Stimulated activated CD4-positive, alpha-beta T cell treated with anti-CD3 and anti-CD28 coated beads, Interleukin-15, amount 100 ng/mL, for 48 hours (primary cell): ENCODE measurements around the gene ATP5F1E.

ENCODE experiments used
- DNase-seq, 2 donors: peaks; one replicate each; pipeline ENCODE4 v3.0.0-alpha.2; 2020; ENCODE audit warnings: low read depth in 2 of 2

ATP5F1E gene

GRCh38 chr20:59006167-59006863 lies 25.8 kb downstream of the ATP5F1E start:
- no peak for DNase-seq

GRCh38 chr20:59005523-59006166 lies 26.5 kb downstream of the ATP5F1E start:
- no peak for DNase-seq

- DNase-seq = no peak
Observed at GRCh38 chr20:59004763-59005522, 27.2 kb downstream of the ATP5F1E start.

- no peak for DNase-seq
Observed at GRCh38 chr20:59004493-59004762, 27.7 kb downstream of the ATP5F1E start.

GRCh38 chr20:59003836-59004492 lies 28.2 kb downstream of the ATP5F1E start:
- DNase-seq = no peak

- DNase-seq = no peak
Observed at GRCh38 chr20:59002874-59003399, 29.2 kb downstream of the ATP5F1E start.

GRCh38 chr20:59002388-59002787 lies 29.7 kb downstream of the ATP5F1E start:
- DNase-seq = no peak

GRCh38 chr20:59001449-59002171 lies 30.5 kb downstream of the ATP5F1E start:
- no peak for DNase-seq

- DNase-seq = no peak
Observed at GRCh38 chr20:59001068-59001448, 31.1 kb downstream of the ATP5F1E start.

- no peak for DNase-seq
Observed at GRCh38 chr20:59000326-59000725, 31.8 kb downstream of the ATP5F1E start.

GRCh38 chr20:58998656-58999055 lies 33.5 kb downstream of the ATP5F1E start:
- DNase-seq = no peak

GRCh38 chr20:58997141-58997770 lies 34.9 kb downstream of the ATP5F1E start:
- no peak for DNase-seq

- no peak for DNase-seq
Observed at GRCh38 chr20:58996226-58996611, 35.9 kb downstream of the ATP5F1E start.

GRCh38 chr20:58995461-58996225 lies 36.5 kb downstream of the ATP5F1E start:
- no peak for DNase-seq

GRCh38 chr20:58994390-58995159 lies 37.6 kb downstream of the ATP5F1E start:
- no peak for DNase-seq

GRCh38 chr20:58993332-58994248 lies 38.5 kb downstream of the ATP5F1E start:
- DNase-seq = no peak

GRCh38 chr20:58992911-58993310 lies 39.2 kb downstream of the ATP5F1E start:
- no peak for DNase-seq

- no peak for DNase-seq
Observed at GRCh38 chr20:58991715-58992114, 40.4 kb downstream of the ATP5F1E start.
